Gastrocnemius medialis (tissue), 4 donors: ENCODE results near the gene TRDMT1.

Experiments used
- POLR2A ChIP-seq, 2 donors: fragments of 450-650 bp; IDR thresholded peaks; one replicate each; pipeline ENCODE4 v1.6.1; 2017; ENCODE audit warnings: antibody characterized with exemption in 2 of 2, mild to moderate bottlenecking in 2 of 2, moderate library complexity in 2 of 2
- TF ChIP-seq, protein P1 (sequence below), 5 experiments: fragments of 450-650 bp in 3 of 5; fragments of 200-600 bp in 2 of 5; sonication (generic) in 2 of 5; IDR thresholded peaks in 4 of 5; conservative IDR thresholded peaks in 1 of 5; 1 replicate in 4 of 5; 2 replicates in 1 of 5; pipeline ENCODE4 v1.5.1; 2016 to 2019; ENCODE audit warnings: antibody characterized with exemption in 5 of 5, mild to moderate bottlenecking in 3 of 5, moderate library complexity in 3 of 5

DNA sequence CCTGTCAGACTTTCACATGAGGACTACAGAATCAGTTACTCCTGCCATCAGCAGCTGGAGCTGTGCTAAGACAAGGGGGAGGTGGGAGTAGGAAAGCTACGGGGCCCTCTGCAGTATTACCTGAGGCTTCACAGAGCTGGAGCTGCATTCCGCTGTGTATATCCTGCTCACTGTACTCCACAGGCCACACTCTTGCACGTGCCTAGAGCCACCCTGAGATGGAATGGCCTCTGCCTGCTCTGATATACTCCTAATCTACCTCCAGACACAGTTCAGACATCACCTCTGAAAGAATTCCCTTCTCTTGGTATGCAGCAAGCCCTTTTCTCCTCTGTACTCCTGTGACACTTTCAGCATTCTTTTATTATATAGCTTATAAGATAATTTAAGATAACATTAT lies 34.8 kb downstream of the TRDMT1 start:
- TF ChIP-seq, protein P1, sequence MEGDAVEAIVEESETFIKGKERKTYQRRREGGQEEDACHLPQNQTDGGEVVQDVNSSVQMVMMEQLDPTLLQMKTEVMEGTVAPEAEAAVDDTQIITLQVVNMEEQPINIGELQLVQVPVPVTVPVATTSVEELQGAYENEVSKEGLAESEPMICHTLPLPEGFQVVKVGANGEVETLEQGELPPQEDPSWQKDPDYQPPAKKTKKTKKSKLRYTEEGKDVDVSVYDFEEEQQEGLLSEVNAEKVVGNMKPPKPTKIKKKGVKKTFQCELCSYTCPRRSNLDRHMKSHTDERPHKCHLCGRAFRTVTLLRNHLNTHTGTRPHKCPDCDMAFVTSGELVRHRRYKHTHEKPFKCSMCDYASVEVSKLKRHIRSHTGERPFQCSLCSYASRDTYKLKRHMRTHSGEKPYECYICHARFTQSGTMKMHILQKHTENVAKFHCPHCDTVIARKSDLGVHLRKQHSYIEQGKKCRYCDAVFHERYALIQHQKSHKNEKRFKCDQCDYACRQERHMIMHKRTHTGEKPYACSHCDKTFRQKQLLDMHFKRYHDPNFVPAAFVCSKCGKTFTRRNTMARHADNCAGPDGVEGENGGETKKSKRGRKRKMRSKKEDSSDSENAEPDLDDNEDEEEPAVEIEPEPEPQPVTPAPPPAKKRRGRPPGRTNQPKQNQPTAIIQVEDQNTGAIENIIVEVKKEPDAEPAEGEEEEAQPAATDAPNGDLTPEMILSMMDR (IDR thresholded peaks at IDR 0.05 in 4 of 5, conservative IDR thresholded peaks at IDR 0.05 in 1 of 5): no peak
- no peak for TF ChIP-seq POLR2A (IDR thresholded peaks at IDR 0.05)
